ENCODE data around the gene VAT1.
A peak's percentile ranks its signal among the peaks of the same experiment; 100 is the strongest.
"Not testable (repeated sequence)": the region's sequence is repeated elsewhere in the genome, so short reads cannot be mapped to it uniquely, and the experiment has no call there.

VAT1 gene

DNA sequence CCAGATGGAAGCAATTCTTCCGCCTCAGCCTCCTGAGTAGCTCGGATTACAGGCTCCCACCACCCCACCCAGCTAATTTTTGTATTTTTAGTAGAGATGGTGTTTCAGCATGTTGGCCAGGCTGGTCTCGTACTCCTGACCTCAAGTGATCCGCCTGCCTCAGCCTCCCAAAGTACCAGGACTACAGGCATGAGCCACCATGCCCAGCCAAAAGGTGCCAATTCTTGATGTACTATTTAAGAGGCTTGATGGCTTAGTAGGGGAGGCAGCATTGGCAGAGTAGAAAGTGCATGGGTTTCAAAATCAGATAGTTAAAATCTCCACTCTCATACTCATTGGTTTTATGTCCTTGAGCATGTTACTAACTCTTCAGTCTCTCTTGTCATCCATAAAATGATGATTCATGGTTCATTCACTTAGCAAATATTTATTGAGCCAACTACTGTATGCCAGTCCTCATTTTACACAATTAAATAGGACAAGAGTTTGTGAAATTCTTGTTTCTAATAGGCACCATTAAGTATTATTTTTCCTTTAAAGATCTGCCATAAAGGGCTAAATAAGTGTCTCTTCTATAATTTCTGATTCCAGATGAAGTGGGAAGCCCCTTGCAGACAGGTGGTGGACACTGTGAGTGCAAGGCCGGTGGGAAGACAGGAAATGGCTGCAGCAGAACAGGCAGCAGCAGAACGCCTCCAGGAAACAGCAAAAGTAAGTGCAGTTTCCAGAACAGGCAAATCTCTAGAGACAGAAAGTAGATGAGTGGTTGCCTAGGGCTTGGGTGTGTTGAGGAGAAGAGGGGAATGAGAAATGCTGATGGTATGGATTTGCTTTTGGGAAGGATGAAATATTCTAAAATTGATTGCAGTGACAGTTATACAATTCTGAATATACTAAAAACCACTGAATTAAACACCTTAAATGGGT is 32.2 kb downstream of the VAT1 start:
- Histone ChIP-seq H3K27ac (peak overlapping the region; percentile 77; the same call in 1 of the 2 replicates), H3K9ac (ENCODE audit: insufficient read length) (no peak overlapping the region), H3K36me3 (ENCODE audit: insufficient read depth, low read length) (peaks cover 44% of the 10 kb centered on the region)

DNA sequence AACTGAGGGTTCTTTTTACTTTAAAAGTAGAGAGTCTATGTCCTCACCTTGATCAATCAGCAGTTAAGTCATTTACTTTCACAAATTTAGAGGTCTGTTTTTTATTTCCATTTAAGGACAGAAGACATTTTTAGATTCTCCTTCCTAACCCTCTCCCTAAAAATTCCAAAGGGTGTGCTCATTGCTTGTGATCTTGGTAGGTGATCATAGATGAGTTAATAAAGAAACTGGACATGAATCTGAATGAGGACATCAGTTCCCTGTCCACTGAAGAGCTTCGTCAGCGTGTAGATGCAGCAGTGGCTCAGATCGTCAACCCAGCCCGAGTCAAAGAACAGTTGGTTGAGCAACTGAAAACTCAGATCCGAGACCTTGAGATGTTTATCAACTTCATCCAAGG is 33.0 kb downstream of the VAT1 start:
- no peaks in the 10 kb centered on the region for H3K9me3 ChIP-seq (ENCODE audit: low read depth, low read length)
- DNase-seq (ENCODE audit: low read depth, low spot score), result no peak
- H3K36me3 ChIP-seq (ENCODE audit: insufficient read depth, low read length), result peaks cover 44% of the 10 kb centered on the region
- H3K9ac ChIP-seq (ENCODE audit: insufficient read length), result no peak overlapping the region
- H3K4me3 ChIP-seq, result no peak overlapping the region
- TF ChIP-seq EZH2 (IDR thresholded peaks at IDR 0.05) (no peak), FOXP2 (optimal IDR thresholded peaks at IDR 0.05; ENCODE audit: control extremely low read depth, extremely low read length, insufficient read depth) (no peak), POLR2AphosphoS5 (IDR thresholded peaks at IDR 0.05; ENCODE audit: borderline replicate concordance, low read depth, low read length) (no peak)
- peak overlapping the region; percentile 19; the same call in 1 of the 2 replicates for H3K27ac ChIP-seq

More for the DNA sequence above, 32.2 kb downstream of the VAT1 start:
- no peak for DNase-seq (ENCODE audit: low read depth, low spot score)
- no peak for TF ChIP-seq EZH2 (IDR thresholded peaks at IDR 0.05)
- TF ChIP-seq POLR2AphosphoS5 (IDR thresholded peaks at IDR 0.05; ENCODE audit: borderline replicate concordance, low read depth, low read length), result no peak
- TF ChIP-seq FOXP2 (optimal IDR thresholded peaks at IDR 0.05; ENCODE audit: control extremely low read depth, extremely low read length, insufficient read depth), result no peak
- no peak overlapping the region for H3K4me3 ChIP-seq
- H3K9me3 ChIP-seq (ENCODE audit: low read depth, low read length), result no peaks in the 10 kb centered on the region

DNA sequence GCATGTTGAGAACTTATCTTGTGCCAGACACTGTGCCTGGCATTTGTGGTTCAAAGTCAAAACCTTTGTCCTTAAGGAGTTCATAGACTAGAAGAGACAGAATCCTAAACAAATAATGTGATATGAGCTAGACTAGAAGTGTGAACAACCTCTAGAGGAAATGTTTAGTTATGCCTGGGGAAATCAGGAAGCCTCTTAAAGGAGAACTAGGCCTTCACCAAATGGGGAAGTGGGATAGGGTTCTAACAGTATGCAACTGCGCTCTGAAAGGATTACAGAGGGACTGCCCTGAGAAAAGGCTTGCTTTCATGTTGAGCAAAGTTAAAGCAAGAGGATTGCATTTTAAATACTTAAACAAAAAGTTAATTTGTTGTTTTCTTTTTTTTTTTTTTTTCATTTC is 37.0 kb downstream of the VAT1 start:
- peaks cover 31% of the 10 kb centered on the region for H3K36me3 ChIP-seq (ENCODE audit: insufficient read depth, low read length)
- H3K9me3 ChIP-seq (ENCODE audit: low read depth, low read length), result no peaks in the 10 kb centered on the region
- TF ChIP-seq FOXP2 (optimal IDR thresholded peaks at IDR 0.05; ENCODE audit: control extremely low read depth, extremely low read length, insufficient read depth), result no peak
- DNase-seq (ENCODE audit: low read depth, low spot score), result no peak
- H3K9ac ChIP-seq (ENCODE audit: insufficient read length), result no peak overlapping the region
- H3K4me3 ChIP-seq, result no peak overlapping the region
- H3K27ac ChIP-seq, result no peak overlapping the region

DNA sequence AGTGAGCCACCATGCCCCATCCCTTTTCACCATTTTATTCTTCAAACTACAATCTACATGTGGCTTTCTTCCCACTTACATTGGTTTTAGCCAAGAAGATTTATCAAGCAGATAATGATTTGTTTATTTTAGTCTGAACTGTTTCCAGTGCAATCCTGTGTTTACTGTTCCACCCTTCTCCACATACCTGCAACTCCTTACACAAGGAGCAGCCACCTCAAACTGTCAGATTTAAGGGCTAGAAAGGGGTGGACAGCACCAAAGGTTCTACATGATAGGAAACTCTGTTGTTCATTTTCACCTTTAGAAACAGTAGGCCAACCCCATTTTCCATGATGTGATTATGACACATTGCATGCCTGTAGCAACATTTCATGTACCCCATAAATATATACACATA is 39.9 kb downstream of the VAT1 start:
- no peak overlapping the region for H3K27ac ChIP-seq

DNA sequence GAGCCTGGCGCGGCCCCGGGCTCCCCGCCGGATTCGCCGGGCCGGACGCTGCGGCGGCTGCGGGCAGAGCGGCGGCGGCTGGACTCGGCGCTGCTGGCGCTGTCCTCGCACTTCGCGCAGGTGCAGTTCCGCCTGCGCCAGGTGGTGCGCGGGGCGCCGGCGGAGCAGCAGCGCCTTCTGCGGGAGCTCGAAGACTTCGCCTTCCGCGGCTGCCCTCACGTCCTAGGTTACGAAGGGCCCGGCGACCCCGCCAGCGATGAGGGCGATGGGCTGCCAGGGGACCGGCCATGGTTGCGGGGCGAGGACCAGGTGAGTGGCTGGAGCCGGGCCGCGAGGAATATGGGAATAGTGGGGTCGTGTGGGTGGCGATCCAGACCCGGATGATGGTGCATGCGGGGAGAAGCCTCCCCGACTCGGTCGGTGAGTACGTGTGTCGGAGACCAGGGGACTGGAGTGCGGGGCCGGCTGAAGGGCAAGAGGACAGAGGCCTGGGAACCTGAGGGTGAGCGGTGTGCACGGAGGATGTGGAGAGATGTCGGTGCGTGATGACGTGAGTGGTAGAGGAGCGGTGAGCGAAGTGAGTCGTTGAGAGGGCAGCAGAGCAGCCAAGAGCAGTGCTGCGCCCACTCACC is 41.3 kb downstream of the VAT1 start:
- DNase-seq (ENCODE audit: low read depth, low spot score), result no peak
- H3K36me3 ChIP-seq (ENCODE audit: insufficient read depth, low read length), result 0 out of 2 replicates have a peak, but pooled peaks cover 3% of the 10 kb centered on the region
- H3K27ac ChIP-seq, result no peak overlapping the region
- H3K9me3 ChIP-seq (ENCODE audit: low read depth, low read length), result no peaks in the 10 kb centered on the region
- peak overlapping the region; percentile 76 for H3K9ac ChIP-seq (ENCODE audit: insufficient read length)
- TF ChIP-seq EZH2 (IDR thresholded peaks at IDR 0.05), result no peak
- TF ChIP-seq POLR2AphosphoS5 (IDR thresholded peaks at IDR 0.05; ENCODE audit: borderline replicate concordance, low read depth, low read length), result no peak
- no peak for TF ChIP-seq FOXP2 (optimal IDR thresholded peaks at IDR 0.05; ENCODE audit: control extremely low read depth, extremely low read length, insufficient read depth)
- H3K4me3 ChIP-seq, result peak overlapping the region; percentile 81

More for the DNA sequence above, 39.9 kb downstream of the VAT1 start:
- Histone ChIP-seq H3K4me3 (no peak overlapping the region), H3K36me3 (ENCODE audit: insufficient read depth, low read length) (peaks cover 7% of the 10 kb centered on the region), H3K9ac (ENCODE audit: insufficient read length) (no peak overlapping the region), H3K9me3 (ENCODE audit: low read depth, low read length) (no peaks in the 10 kb centered on the region)
- TF ChIP-seq EZH2 (IDR thresholded peaks at IDR 0.05), result no peak
- TF ChIP-seq POLR2AphosphoS5 (IDR thresholded peaks at IDR 0.05; ENCODE audit: borderline replicate concordance, low read depth, low read length), result no peak
- no peak for TF ChIP-seq FOXP2 (optimal IDR thresholded peaks at IDR 0.05; ENCODE audit: control extremely low read depth, extremely low read length, insufficient read depth)
- no peak for DNase-seq (ENCODE audit: low read depth, low spot score)

DNA sequence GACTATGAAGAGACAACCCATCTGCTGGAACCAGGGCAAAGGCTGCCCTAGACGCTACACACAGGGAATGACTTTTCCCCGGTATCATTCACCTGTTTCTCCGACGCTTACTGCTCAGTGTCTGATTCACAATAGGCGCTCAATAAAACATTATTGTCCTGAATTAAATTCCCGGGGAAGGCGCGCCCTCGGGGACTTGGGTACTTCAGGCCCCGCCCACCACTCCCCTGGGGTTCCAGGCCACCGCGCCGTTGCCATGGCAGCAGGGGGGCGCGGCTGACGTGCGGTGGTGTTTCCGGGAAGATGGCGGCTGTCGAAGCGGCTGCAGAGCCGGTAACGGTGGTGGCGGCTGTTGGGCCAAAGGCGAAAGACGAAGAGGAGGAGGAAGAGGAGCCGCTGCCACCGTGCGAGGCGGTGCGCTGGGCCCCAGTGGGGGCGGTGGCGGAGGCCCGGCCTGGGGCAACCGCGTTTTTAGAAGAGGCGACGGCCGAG is 41.9 kb downstream of the VAT1 start, which contains the start of gene RUNDC1:
Gene RUNDC1 (plus strand): TSS at position 292 of the 492 bp plus-strand sequence. CDS start 12 bp downstream, at position 304.
- TF ChIP-seq POLR2AphosphoS5 (IDR thresholded peaks at IDR 0.05; ENCODE audit: borderline replicate concordance, low read depth, low read length) (peak; percentile 82), FOXP2 (optimal IDR thresholded peaks at IDR 0.05; ENCODE audit: control extremely low read depth, extremely low read length, insufficient read depth) (no peak), EZH2 (IDR thresholded peaks at IDR 0.05) (no peak)
- peak; percentile 45 for DNase-seq (ENCODE audit: low read depth, low spot score)
- Histone ChIP-seq H3K36me3 (ENCODE audit: insufficient read depth, low read length) (0 out of 2 replicates have a peak, but pooled peaks cover 3% of the 10 kb centered on the region), H3K4me3 (peak within 1 kb of the TSS; percentile 81), H3K27ac (no peak within 1 kb of the TSS; the same call in 1 of the 2 replicates), H3K9me3 (ENCODE audit: low read depth, low read length) (no peaks in the 10 kb centered on the region), H3K9ac (ENCODE audit: insufficient read length) (peak within 1 kb of the TSS; percentile 76)

DNA sequence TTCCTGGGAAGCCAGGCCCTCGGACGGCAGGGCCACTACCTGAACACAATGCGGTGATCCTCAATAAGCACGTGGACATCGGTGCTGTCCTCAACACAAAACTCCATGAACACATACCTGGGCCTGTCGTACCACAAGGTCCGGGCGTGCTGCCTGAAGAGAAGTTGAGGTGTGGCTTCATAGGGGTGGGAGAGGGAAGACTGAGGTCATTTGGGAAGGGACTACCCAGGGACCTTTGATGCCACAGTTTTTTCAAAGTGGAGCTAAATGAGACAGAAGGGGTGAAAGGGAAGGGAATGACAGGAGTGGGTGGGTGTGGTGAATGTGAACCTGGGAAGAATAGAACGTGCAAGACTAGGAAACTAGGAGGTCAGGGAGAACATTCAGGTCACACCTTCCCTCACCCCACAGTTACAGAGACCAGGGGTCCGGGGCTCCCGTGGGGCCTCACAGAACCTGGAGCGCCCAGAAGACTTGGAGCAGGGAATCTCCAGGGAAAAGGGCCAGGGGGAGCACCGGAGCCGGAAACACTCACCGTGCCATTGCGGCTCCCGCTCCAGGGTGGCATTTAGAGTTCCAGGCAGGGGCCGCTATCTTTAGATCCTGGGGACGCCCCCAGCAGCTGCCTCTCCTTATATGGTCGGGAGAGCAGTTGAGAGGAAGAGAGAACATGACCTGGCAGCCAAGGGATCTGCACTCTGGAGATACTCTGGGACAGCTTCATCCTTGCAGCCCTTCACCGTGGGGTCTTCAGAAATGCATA is 42.5 kb downstream of the VAT1 start, which contains the start of gene PTGES3L:
Gene PTGES3L (minus strand): TSS at position 570 of the 763 bp plus-strand sequence. CDS start 27 bp downstream, at position 543.
- Histone ChIP-seq H3K27ac (no peak within 1 kb of the TSS; the same call in 1 of the 2 replicates), H3K9me3 (ENCODE audit: low read depth, low read length) (no peaks in the 10 kb centered on the region), H3K36me3 (ENCODE audit: insufficient read depth, low read length) (0 out of 2 replicates have a peak, but pooled peaks cover 3% of the 10 kb centered on the region), H3K9ac (ENCODE audit: insufficient read length) (peak within 1 kb of the TSS; percentile 76), H3K4me3 (peak within 1 kb of the TSS; percentile 81)
- TF ChIP-seq EZH2 (IDR thresholded peaks at IDR 0.05) (no peak), FOXP2 (optimal IDR thresholded peaks at IDR 0.05; ENCODE audit: control extremely low read depth, extremely low read length, insufficient read depth) (no peak), POLR2AphosphoS5 (IDR thresholded peaks at IDR 0.05; ENCODE audit: borderline replicate concordance, low read depth, low read length) (no peak)
- no peak for DNase-seq (ENCODE audit: low read depth, low spot score)

DNA sequence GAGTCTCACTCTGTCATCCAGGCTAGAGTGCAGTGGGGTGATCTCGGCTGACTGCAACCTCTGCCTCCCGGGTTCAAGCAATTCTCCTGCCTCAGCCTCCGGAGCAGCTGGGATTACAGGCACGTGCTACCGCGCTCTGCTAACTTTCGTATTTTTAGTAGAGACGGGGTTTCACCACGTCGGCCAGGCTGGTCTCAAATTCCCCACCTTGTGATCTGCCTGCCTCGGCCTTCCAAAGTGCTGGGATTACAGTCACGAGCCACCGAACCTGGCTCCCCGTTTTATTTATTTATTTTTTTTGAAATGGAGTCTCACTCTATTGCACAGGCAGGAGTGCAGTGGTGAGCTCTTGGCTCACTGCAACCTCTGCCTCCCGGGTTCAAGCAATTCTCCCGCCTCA is 46.5 kb downstream of the VAT1 start:
- not testable (repeated sequence) for H3K9me3 ChIP-seq (ENCODE audit: low read depth, low read length); H3K9ac ChIP-seq (ENCODE audit: insufficient read length); H3K27ac ChIP-seq; H3K4me3 ChIP-seq; DNase-seq (ENCODE audit: low read depth, low spot score); H3K36me3 ChIP-seq (ENCODE audit: insufficient read depth, low read length)
